K562 (cell line): ENCODE data around the gene UCP3. TPM values are rescaled to one million over a fixed set of nuclear protein-coding genes. Genes with fewer than 3 reads are reported as not detected.

ENCODE experiments used
- ATAC-seq: fragments of 200-7000 bp; cut with Tn5 transposase; 3 replicates; pipeline ENCODE4 v1.9.1; 2020; ENCODE audit warnings: moderate library complexity
- BruUV-seq: library from RNA; stranded (reverse); fragments of 400-500 nt; replicated peaks from 2 replicates; lab custom pipeline; 2021; lab: Mats Ljungman, UMichigan
- CTCF ChIA-PET: fragments of 300-600 bp; formaldehyde crosslinking; extraction: SDS; loops from one replicate; lab custom pipeline; 2021; ENCODE audit warnings: low intra/inter-chr PET ratio; lab: Yijun Ruan, JAX
- POLR2A ChIA-PET: fragments of 300-600, 350-650 bp; sonication (Branson Sonifier 250); formaldehyde crosslinking; extraction: SDS; loops from one replicate; lab custom pipeline; 2021; ENCODE audit warnings: antibody characterized with exemption, inconsistent platforms; lab: Yijun Ruan, JAX
- DNase-seq, 4 experiments: peaks; one replicate each; pipeline versions ENCODE4 v3.0.0 to v3.0.0-alpha.2; 2011 to 2018; ENCODE audit warnings: low spot score in 3 of 4, mixed read lengths in 3 of 4; ENCODE audit errors: extremely low read depth in 1 of 4
- FAIRE-seq: peaks from 2 replicates; lab custom pipeline; 2011; peaks lifted over from hg19 to GRCh38; lab: Jason Lieb, UNC
- H2AFZ ChIP-seq: 2 replicates; pipeline ENCODE4 v1.6.0; 2011; ENCODE audit warnings: low read depth, low read length, control low read depth, inconsistent platforms
- H3K27ac ChIP-seq: fragments of 200-600 bp; 3 replicates; pipeline ENCODE4 v1.8.0; 2011; ENCODE audit warnings: low read depth, mild to moderate bottlenecking, control low read depth, inconsistent platforms, low read length, moderate library complexity, mixed read lengths; ENCODE audit errors: extremely low read depth
- H3K27me3 ChIP-seq, 2 experiments: fragments of 300-600 bp in 1 of 2; 2 replicates in 1 of 2; 3 replicates in 1 of 2; pipeline versions ENCODE4 v1.6.0 to v1.8.0; 2011; ENCODE audit warnings: inconsistent platforms in 2 of 2, low read length in 2 of 2, mild to moderate bottlenecking in 1 of 2, mixed read lengths in 1 of 2, moderate library complexity in 1 of 2; ENCODE audit not compliant: control insufficient read depth in 2 of 2, insufficient read depth in 2 of 2
- H3K36me3 ChIP-seq: fragments of 300-600 bp; 3 replicates; pipeline ENCODE4 v1.8.0; 2011; ENCODE audit warnings: mild to moderate bottlenecking, low read length, inconsistent platforms; ENCODE audit not compliant: control insufficient read depth, insufficient read depth
- H3K4me1 ChIP-seq, 2 experiments: fragments of 200-600 bp in 1 of 2; replicated peaks in 1 of 2; 2 replicates in 1 of 2; 3 replicates in 1 of 2; pipeline versions ENCODE4 v1.5.1 to v1.8.0; 2011; ENCODE audit warnings: inconsistent platforms in 2 of 2, low read length in 2 of 2, mild to moderate bottlenecking in 1 of 2, mixed read lengths in 1 of 2, moderate library complexity in 1 of 2; ENCODE audit not compliant: control insufficient read depth in 2 of 2, insufficient read depth in 2 of 2
- H3K4me2 ChIP-seq: 2 replicates; pipeline ENCODE4 v1.6.1; 2011; ENCODE audit warnings: low read length, control low read depth, inconsistent platforms, mixed read lengths; ENCODE audit not compliant: insufficient read depth
- H3K4me3 ChIP-seq: fragments of 200-600 bp; sonication (generic), shearing (Covaris generic); 2 replicates; pipeline ENCODE4 v1.5.1; 2016; ENCODE audit warnings: control low read depth, inconsistent platforms
- H3K79me2 ChIP-seq: fragments of 200-600 bp; 3 replicates; pipeline ENCODE4 v1.8.0; 2011; ENCODE audit warnings: low read length, inconsistent platforms; ENCODE audit not compliant: control insufficient read depth, insufficient read depth
- H3K9ac ChIP-seq, 2 experiments: 2 replicates each; pipeline versions ENCODE4 v1.6.0 to v1.6.1; 2011; ENCODE audit warnings: low read depth in 2 of 2, low read length in 2 of 2, control low read depth in 1 of 2, inconsistent platforms in 1 of 2, mild to moderate bottlenecking in 1 of 2, mixed read lengths in 1 of 2; ENCODE audit not compliant: insufficient read depth in 1 of 2
- H3K9me1 ChIP-seq: one replicate; pipeline ENCODE4 v1.6.0; 2011; ENCODE audit warnings: inconsistent platforms, mild to moderate bottlenecking, low read length, moderate library complexity; ENCODE audit not compliant: control insufficient read depth, insufficient read depth
- H3K9me3 ChIP-seq: replicated peaks from 2 replicates; pipeline ENCODE4 v1.5.1; 2011; ENCODE audit warnings: low read depth, low read length, inconsistent platforms; ENCODE audit not compliant: control insufficient read depth, insufficient read depth
- H4K20me1 ChIP-seq: replicated peaks from 2 replicates; pipeline ENCODE4 v1.6.1; 2011; ENCODE audit warnings: low read length, inconsistent platforms, mixed read lengths; ENCODE audit not compliant: control insufficient read depth, insufficient read depth
- ARID1B ChIP-seq: fragments of 450-650 bp; IDR thresholded peaks from 2 replicates; pipeline ENCODE4 v1.6.1; 2016; ENCODE audit warnings: antibody characterized with exemption, mild to moderate bottlenecking, inconsistent platforms
- ETS1 ChIP-seq: conservative IDR thresholded peaks from 2 replicates; pipeline ENCODE4 v1.6.1; 2011; ENCODE audit warnings: low read depth, mild to moderate bottlenecking, low read length; ENCODE audit not compliant: control insufficient read depth
- GABPB2 ChIP-seq: fragments of 250-450 bp; sonication (Bioruptor Pico); conservative IDR thresholded peaks from 2 replicates; pipeline ENCODE4 v1.5.1; 2021; ENCODE audit warnings: mild to moderate bottlenecking
- HCFC1 ChIP-seq: IDR thresholded peaks from 2 replicates; pipeline ENCODE4 v1.6.1; 2012; ENCODE audit warnings: low read depth, low read length, improper control_type of control experiment
- MBD2 ChIP-seq: sonication (generic); IDR thresholded peaks from 2 replicates; pipeline ENCODE4 v1.6.1; 2016; ENCODE audit warnings: low read depth, borderline replicate concordance
- MCM2 ChIP-seq: fragments of 450-650 bp; IDR thresholded peaks from 2 replicates; pipeline ENCODE4 v1.6.1; 2017; ENCODE audit warnings: low read depth, mild to moderate bottlenecking
- NCOA6 ChIP-seq: fragments of 450-650 bp; IDR thresholded peaks from 2 replicates; pipeline ENCODE4 v1.6.1; 2017; ENCODE audit warnings: mild to moderate bottlenecking
- RBBP5 ChIP-seq: fragments of 200-600 bp; sonication (generic); IDR thresholded peaks from 2 replicates; pipeline ENCODE4 v1.6.1; 2012; ENCODE audit warnings: borderline replicate concordance, mild to moderate bottlenecking, low read length, control low read depth, inconsistent platforms; ENCODE audit not compliant: insufficient read depth, poor library complexity, severe bottlenecking
- RFX1 ChIP-seq: fragments of 450-650 bp; IDR thresholded peaks from 2 replicates; pipeline ENCODE4 v1.6.1; 2016; ENCODE audit warnings: mild to moderate bottlenecking, moderate library complexity
- SNAPC5 ChIP-seq: fragments of 250-450 bp; sonication (Bioruptor Pico); IDR thresholded peaks from 2 replicates; pipeline ENCODE4 v1.8.0; 2021; ENCODE audit warnings: moderate library complexity, mild to moderate bottlenecking, inconsistent platforms
- STAT5A ChIP-seq: IDR thresholded peaks from 2 replicates; pipeline ENCODE4 v1.6.1; 2012; ENCODE audit warnings: low read length, inconsistent platforms, borderline replicate concordance
- TRIM24 ChIP-seq, 2 experiments: fragments of 450-650 bp; IDR thresholded peaks; 2 replicates each; pipeline ENCODE4 v1.6.1; 2016
- ZBTB1 ChIP-seq: sonication (generic); formaldehyde crosslinking; IDR thresholded peaks from 2 replicates; pipeline ENCODE4 v1.8.1; 2023; ENCODE audit warnings: missing genetic modification reagents, low read depth, mild to moderate bottlenecking, borderline replicate concordance
- ZBTB5 ChIP-seq: fragments of 450-650 bp; IDR thresholded peaks from 2 replicates; pipeline ENCODE4 v1.6.1; 2017; ENCODE audit warnings: antibody characterized with exemption
- ZFX ChIP-seq: sonication (generic); formaldehyde crosslinking; IDR thresholded peaks from 2 replicates; pipeline ENCODE4 v1.8.0; 2022; ENCODE audit warnings: mild to moderate bottlenecking, missing genetic modification reagents, moderate library complexity
- ZNF143 ChIP-seq: sonication (generic); formaldehyde crosslinking; IDR thresholded peaks from 2 replicates; pipeline ENCODE4 v1.9.0; 2022; ENCODE audit warnings: mild to moderate bottlenecking, missing genetic modification reagents
- ZNF436 ChIP-seq: fragments of 250-450, 450-650 bp; sonication (Bioruptor Pico); formaldehyde crosslinking; IDR thresholded peaks from 2 replicates; pipeline ENCODE4 v1.7.0; 2020; ENCODE audit warnings: mild to moderate bottlenecking
- ZNF511 ChIP-seq: sonication (generic); formaldehyde crosslinking; IDR thresholded peaks from 2 replicates; pipeline ENCODE4 v1.8.0; 2022; ENCODE audit warnings: mild to moderate bottlenecking, missing genetic modification reagents
- ZNF77 ChIP-seq: fragments of 250-450 bp; sonication (Bioruptor Pico); IDR thresholded peaks from 2 replicates; pipeline ENCODE4 v1.5.0; 2020
- WGBS: fragments of 100-300 bp; shearing (Covaris generic); methylation state at CpG from one replicate; pipeline ENCODE4 v1.1.6; 2016; ENCODE audit warnings: low coverage, mixed read lengths; ENCODE audit not compliant: insufficient coverage; ENCODE audit errors: missing lambda C conversion rate; 5-methylcytosine and 5-hydroxymethylcytosine counted together
- in situ Hi-C: fragments of 300-500 bp; cut with MboI; formaldehyde crosslinking; loops from 4 replicates; pipeline ENCODE4 v1.15.0; 2018; ENCODE audit warnings: inconsistent platforms, mixed read lengths
- intact Hi-C: fragments of 100-400 bp; cut with micrococcal nuclease; formaldehyde crosslinking; loops from 2 replicates; pipeline ENCODE4 v1.14.2; 2022
- polyA plus RNA-seq, 8 experiments: library from polyadenylated mRNA; depleted of rRNA in 4 of 8; stranded (reverse) in 5 of 8; unstranded in 3 of 8; fragments of >200 nt; fragmentation: Nextera tagmentation in 2 of 8; fragmentation: Illumina TruSeq in 1 of 8; extraction: Ambion mirVana in 2 of 8; extraction: Trizol in 1 of 8; gene quantifications; 2 replicates each; pipeline versions ENCODE4 v1.2.1 to v1.2.3, GENCODE V29; 2011 to 2014; ENCODE audit warnings: inconsistent platforms in 1 of 8, missing spikeins in 1 of 8
- total RNA-seq, 7 experiments: library from RNA; depleted of rRNA in 6 of 7; stranded (reverse); fragments of >200 nt in 6 of 7; fragmentation: Illumina TruSeq in 2 of 7; extraction: Trizol in 2 of 7; gene quantifications; 2 replicates each; pipeline versions ENCODE4 v1.2.1 to v1.2.3, GENCODE V29; 2011 to 2021; ENCODE audit warnings: low replicate concordance in 1 of 7

The UCP3 gene
- total and polyA plus RNA-seq, 9 of the 15 experiments (the other 6 are each of a cell fraction or from before 2014, with no cell fraction given), result 0.05 to 0.65 (median 0.25) TPM; not detected in 2

- in situ Hi-C loops (loop anchor here (10.0 kb wide), 1 partner anchor 374 kb away; no protein-coding TSS in a partner anchor), intact Hi-C loops (no loop called here)
- Histone ChIP-seq H3K4me2 (no peak within 1 kb of the TSS), H3K9ac (no peak within 1 kb of the TSS), H3K4me3 (no peak within 1 kb of the TSS), H2AFZ (no peak within 1 kb of the TSS), H3K4me1 (peaks cover 0 to 3% of the 10 kb centered on the region in 2 experiments; a peak in 2 of 5 replicates), H4K20me1 (no peaks in the 10 kb centered on the region), H3K36me3 (no peaks in the 10 kb centered on the region), H3K27me3 (no peaks in the 10 kb centered on the region), H3K79me2 (no peaks in the 10 kb centered on the region), H3K27ac (no peak within 1 kb of the TSS), H3K9me1 (no peaks in the 10 kb centered on the region), H3K9me3 (peaks cover 3% of the 10 kb centered on the region; the same call in 1 of the 2 replicates)
- ATAC-seq (peak; percentile 99), DNase-seq (peak; percentile 67 to 85 (median 80)), FAIRE-seq (peak; percentile 84)
- BruUV-seq, result no TSS peak
- 38% methylated on average over 12 of the region's 12 CpGs for WGBS
- CTCF ChIA-PET, result no interaction called here
- POLR2A ChIA-PET, result interaction anchor here (0.6 to 1.1 kb wide), 6 partner anchors 13 to 1819 kb away, joined by 3 to 4 read pairs (median 3); no protein-coding TSS in a partner anchor
- no peak for TF ChIP-seq ZNF77
- peak; percentile 93 for TF ChIP-seq RFX1
- peak; percentile 91 for TF ChIP-seq HCFC1
- no peak for TF ChIP-seq SNAPC5 (CRISPR knock-in tag)
- TF ChIP-seq ETS1, result 0 out of 2 replicates have a peak, but pooled peaks have one; percentile 50
- peak; percentile 30; the same call in 1 of the 2 replicates for TF ChIP-seq ZFX (CRISPR knock-in tag)
- TF ChIP-seq ARID1B, result no peak
- TF ChIP-seq ZBTB1 (CRISPR knock-in tag), result no peak
- 0 out of 2 replicates have a peak, but pooled peaks have one; percentile 26 for TF ChIP-seq ZNF511 (CRISPR knock-in tag)
- TF ChIP-seq MCM2, result no peak
- TF ChIP-seq GABPB2 (CRISPR knock-in tag), result no peak
- no peak for TF ChIP-seq STAT5A
- no peak for TF ChIP-seq ZNF436 (CRISPR knock-in tag)
- no peak for TF ChIP-seq NCOA6
- peak; percentile 87 for TF ChIP-seq ZNF143 (CRISPR knock-in tag)
- TF ChIP-seq MBD2, result peak; percentile 40; the same call in 1 of the 2 replicates
- no peak for TF ChIP-seq RBBP5
- TF ChIP-seq TRIM24 (IDR thresholded peaks at IDR 0.05), result no peak
- TF ChIP-seq ZBTB5, result no peak
Observed at GRCh38 chr11:73950869-73951710, 57.8 kb downstream of the UCP3 start, which contains the start of gene DNAJB13. DNAJB13 (plus strand) TSS chr11:73951026; CDS start chr11:73951070, 44 bp downstream.
